ENCODE data around the gene SLC4A1AP. TPM values are rescaled to one million over a fixed set of nuclear protein-coding genes. Genes with fewer than 3 reads are reported as not detected.

SLC4A1AP gene
- total RNA-seq, 1 experiment from 2014 or later, result 19.8 TPM

GRCh38 chr2:27622921-27623384 is 40.7 kb upstream of the SLC4A1AP start:
- H3K4me1 ChIP-seq (ENCODE audit: control insufficient read depth in 1 of 2, insufficient read depth in 2 of 2, low read length in 2 of 2), result peaks cover 3 to 18% of the 10 kb centered on the region in 2 experiments
- H3K9me3 ChIP-seq (ENCODE audit: control insufficient read depth in 1 of 2, insufficient read depth in 1 of 2, low read depth in 1 of 2, low read length in 2 of 2), result no peaks in the 10 kb centered on the region
- TF ChIP-seq EZH2phosphoT487 (IDR thresholded peaks at IDR 0.05; ENCODE audit: borderline replicate concordance), result no peak
- no peak for TF ChIP-seq CEBPB (IDR thresholded peaks at IDR 0.05; ENCODE audit: low read depth)
- TF ChIP-seq SRF (IDR thresholded peaks at IDR 0.05; ENCODE audit: low read depth), result no peak
- no peak for TF ChIP-seq EZH2 (IDR thresholded peaks at IDR 0.05)
- TF ChIP-seq JUND (IDR thresholded peaks at IDR 0.05), result no peak
- TF ChIP-seq ZNF274 (IDR thresholded peaks at IDR 0.05; ENCODE audit: low read depth, low read length), result no peak
- no peak for TF ChIP-seq EGR1 (IDR thresholded peaks at IDR 0.05; ENCODE audit: low read depth)
- TF ChIP-seq POLR2A (IDR thresholded peaks at IDR 0.05; ENCODE audit: borderline replicate concordance, extremely low read depth, insufficient read depth, insufficient read length), result no peak
- no peak for TF ChIP-seq ATF3 (IDR thresholded peaks at IDR 0.05)
- no peak overlapping the region for H3K9ac ChIP-seq (ENCODE audit: low read length)
- no peak overlapping the region for H2AFZ ChIP-seq (ENCODE audit: low read depth, low read length, poor library complexity, severe bottlenecking)
- ChIA-PET POLR2A (no interaction called here), RAD21 (ENCODE audit: low non-redundant PET in 1 of 2, low total read pairs in 2 of 2, uncharacterized antibody in 2 of 2, unreplicated experiment in 2 of 2) (no interaction called here), CTCF (no interaction called here)
- no peaks in the 10 kb centered on the region for H3K9me2 ChIP-seq (ENCODE audit: insufficient read depth)
- no peaks in the 10 kb centered on the region for H3K27me3 ChIP-seq (ENCODE audit: insufficient read depth, low read length)
- H3K36me3 ChIP-seq (ENCODE audit: control insufficient read depth in 1 of 2, insufficient read depth in 2 of 2, low read length in 2 of 2), result peaks cover 35 to 36% of the 10 kb centered on the region in 2 experiments; a peak in 3 of 4 replicates
- no peaks in the 10 kb centered on the region for H4K20me1 ChIP-seq (ENCODE audit: insufficient read depth)
- H3K27ac ChIP-seq (ENCODE audit: low read depth, low read length), result no peak overlapping the region
- ATAC-seq (no peak), DNase-seq (ENCODE audit: low read depth, low spot score) (no peak)
- no peaks in the 10 kb centered on the region for H3K79me2 ChIP-seq (ENCODE audit: insufficient read depth, low read length)
- H3K4me2 ChIP-seq (ENCODE audit: low read length), result no peak overlapping the region
- no peak overlapping the region for H3K4me3 ChIP-seq (replicated peaks in 1 of 2; ENCODE audit: low read depth in 1 of 2, low read length in 2 of 2)
- intact Hi-C loops (cut with micrococcal nuclease), result loop anchor here (10.0 kb wide), 1 partner anchor 178 kb away; the partner anchor contains the start of gene KRTCAP3
- BruUV-seq (replicated peaks), result no TSS peak

GRCh38 chr2:27624943-27625342 is 38.7 kb upstream of the SLC4A1AP start:
- no TSS peak for BruUV-seq (replicated peaks)
- peaks cover 23 to 32% of the 10 kb centered on the region in 2 experiments; a peak in 3 of 4 replicates for H3K36me3 ChIP-seq (ENCODE audit: control insufficient read depth in 1 of 2, insufficient read depth in 2 of 2, low read length in 2 of 2)

More at GRCh38 chr2:27624943-27625342, 38.7 kb upstream of the SLC4A1AP start:
- Histone ChIP-seq H3K27ac (ENCODE audit: low read depth, low read length) (no peak overlapping the region), H3K9me2 (ENCODE audit: insufficient read depth) (no peaks in the 10 kb centered on the region), H3K4me3 (replicated peaks in 1 of 2; ENCODE audit: low read depth in 1 of 2, low read length in 2 of 2) (no peak overlapping the region), H3K9me3 (ENCODE audit: control insufficient read depth in 1 of 2, insufficient read depth in 1 of 2, low read depth in 1 of 2, low read length in 2 of 2) (no peaks in the 10 kb centered on the region), H3K4me1 (ENCODE audit: control insufficient read depth in 1 of 2, insufficient read depth in 2 of 2, low read length in 2 of 2) (peaks cover 9 to 29% of the 10 kb centered on the region in 2 experiments), H3K9ac (ENCODE audit: low read length) (no peak overlapping the region), H4K20me1 (ENCODE audit: insufficient read depth) (no peaks in the 10 kb centered on the region), H2AFZ (ENCODE audit: low read depth, low read length, poor library complexity, severe bottlenecking) (no peak overlapping the region), H3K79me2 (ENCODE audit: insufficient read depth, low read length) (peaks cover 11% of the 10 kb centered on the region), H3K27me3 (ENCODE audit: insufficient read depth, low read length) (no peaks in the 10 kb centered on the region), H3K4me2 (ENCODE audit: low read length) (no peak overlapping the region)
- ChIA-PET CTCF (no interaction called here), RAD21 (ENCODE audit: low non-redundant PET in 1 of 2, low total read pairs in 2 of 2, uncharacterized antibody in 2 of 2, unreplicated experiment in 2 of 2) (no interaction called here), POLR2A (no interaction called here)
- TF ChIP-seq ZFX (IDR thresholded peaks at IDR 0.05) (no peak), TCF7L2 (IDR thresholded peaks at IDR 0.05; ENCODE audit: borderline replicate concordance, extremely low read depth, insufficient read depth, insufficient read length) (no peak), ZNF274 (IDR thresholded peaks at IDR 0.05; ENCODE audit: low read depth, low read length) (no peak), EGR1 (IDR thresholded peaks at IDR 0.05; ENCODE audit: low read depth) (no peak), ATF3 (IDR thresholded peaks at IDR 0.05) (no peak), ELF1 (IDR thresholded peaks at IDR 0.05; ENCODE audit: borderline replicate concordance, low read depth) (no peak), ZBTB33 (IDR thresholded peaks at IDR 0.05; ENCODE audit: extremely low read depth, insufficient replicate concordance, low read length) (no peak), EZH2phosphoT487 (IDR thresholded peaks at IDR 0.05; ENCODE audit: borderline replicate concordance) (no peak), CEBPB (IDR thresholded peaks at IDR 0.05; ENCODE audit: low read depth) (no peak)
- intact Hi-C loops (cut with micrococcal nuclease), result loop anchor here (10.0 kb wide), 1 partner anchor 180 kb away; the partner anchor contains the start of gene KRTCAP3
- ATAC-seq (no peak), DNase-seq (ENCODE audit: low read depth, low spot score) (no peak)

All from HCT116 (cell line).